Body of pancreas (tissue), 4 donors: ENCODE measurements around the gene MAPT.

ENCODE experiments used
- POLR2A ChIP-seq, 3 donors: fragments of 450-650 bp; IDR thresholded peaks; one replicate each; pipeline ENCODE4 v1.6.1; 2016; ENCODE audit warnings: antibody characterized with exemption in 3 of 3, mild to moderate bottlenecking in 2 of 3
- TF ChIP-seq, protein P1 (sequence below), 7 experiments: fragments of 450-650 bp in 4 of 7; fragments of 200-600 bp in 3 of 7; sonication (generic) in 3 of 7; IDR thresholded peaks; one replicate each; pipeline ENCODE4 v1.5.1; 2016 to 2019; ENCODE audit warnings: antibody characterized with exemption in 7 of 7

- TF ChIP-seq POLR2A (IDR thresholded peaks at IDR 0.05) = no peak
- TF ChIP-seq, protein P1, sequence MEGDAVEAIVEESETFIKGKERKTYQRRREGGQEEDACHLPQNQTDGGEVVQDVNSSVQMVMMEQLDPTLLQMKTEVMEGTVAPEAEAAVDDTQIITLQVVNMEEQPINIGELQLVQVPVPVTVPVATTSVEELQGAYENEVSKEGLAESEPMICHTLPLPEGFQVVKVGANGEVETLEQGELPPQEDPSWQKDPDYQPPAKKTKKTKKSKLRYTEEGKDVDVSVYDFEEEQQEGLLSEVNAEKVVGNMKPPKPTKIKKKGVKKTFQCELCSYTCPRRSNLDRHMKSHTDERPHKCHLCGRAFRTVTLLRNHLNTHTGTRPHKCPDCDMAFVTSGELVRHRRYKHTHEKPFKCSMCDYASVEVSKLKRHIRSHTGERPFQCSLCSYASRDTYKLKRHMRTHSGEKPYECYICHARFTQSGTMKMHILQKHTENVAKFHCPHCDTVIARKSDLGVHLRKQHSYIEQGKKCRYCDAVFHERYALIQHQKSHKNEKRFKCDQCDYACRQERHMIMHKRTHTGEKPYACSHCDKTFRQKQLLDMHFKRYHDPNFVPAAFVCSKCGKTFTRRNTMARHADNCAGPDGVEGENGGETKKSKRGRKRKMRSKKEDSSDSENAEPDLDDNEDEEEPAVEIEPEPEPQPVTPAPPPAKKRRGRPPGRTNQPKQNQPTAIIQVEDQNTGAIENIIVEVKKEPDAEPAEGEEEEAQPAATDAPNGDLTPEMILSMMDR (IDR thresholded peaks at IDR 0.05) = no peak
Measured at GRCh38 chr17:45948498-45948880, 54.1 kb downstream of the MAPT start.
